Naive thymus-derived CD8-positive, alpha-beta T cell (primary cell): ENCODE measurements around the gene STK4. TPM values are rescaled to one million over a fixed set of nuclear protein-coding genes. Genes with fewer than 3 reads are reported as not detected.
A peak's percentile ranks its signal among the peaks of the same experiment; 100 is the strongest.
"Not testable (repeated sequence)": the region's sequence is repeated elsewhere in the genome, so short reads cannot be mapped to it uniquely, and the experiment has no call there.

Experiments
- ATAC-seq, 2 donors: fragments of 150-1000 bp; cut with Tn5 transposase in 1 of 2; sonication (Bioruptor Pico), chemical (Tn5 transposase) in 1 of 2; 1 replicate in 1 of 2; 2 replicates in 1 of 2; pipeline ENCODE4 v1.10.0; 2021; ENCODE audit warnings: mild to moderate bottlenecking in 2 of 2, moderate library complexity in 2 of 2
- POLR2A ChIA-PET: fragments of 350-600 bp; sonication (Branson Sonifier 250); formaldehyde crosslinking; loops from one replicate; lab custom pipeline; 2021; ENCODE audit warnings: antibody characterized with exemption; lab: Charles Lee
- DNase-seq, 10 donors: peaks; one replicate each; pipeline versions ENCODE4 v3.0.0 to v3.0.0-alpha.2; 2020 to 2022
- H3K27ac Mint-ChIP-seq, 10 donors: one replicate each; pipeline ENCODE4 v1.8.0; 2020 to 2022; ENCODE audit warnings: mild to moderate bottlenecking in 10 of 10, mixed read lengths in 10 of 10, moderate library complexity in 4 of 10, inconsistent platforms in 1 of 10
- H3K27me3 Mint-ChIP-seq, 5 donors: one replicate each; pipeline ENCODE4 v1.8.0; 2021 to 2022; ENCODE audit warnings: mixed read lengths in 5 of 5
- H3K36me3 Mint-ChIP-seq, 3 donors: one replicate each; pipeline ENCODE4 v1.8.0; 2020 to 2022; ENCODE audit warnings: mixed read lengths in 3 of 3, mild to moderate bottlenecking in 2 of 3, inconsistent platforms in 1 of 3
- H3K4me1 Mint-ChIP-seq, 4 donors: one replicate each; pipeline ENCODE4 v1.8.0; 2021 to 2022; ENCODE audit warnings: mixed read lengths in 4 of 4
- H3K4me3 Mint-ChIP-seq, 10 donors: one replicate each; pipeline ENCODE4 v1.8.0; 2020 to 2022; ENCODE audit warnings: mild to moderate bottlenecking in 10 of 10, mixed read lengths in 10 of 10, moderate library complexity in 6 of 10, inconsistent platforms in 1 of 10
- H3K9me3 Mint-ChIP-seq, 9 donors: one replicate each; pipeline ENCODE4 v1.8.0; 2020 to 2022; ENCODE audit warnings: mixed read lengths in 9 of 9, mild to moderate bottlenecking in 3 of 9, inconsistent platforms in 1 of 9, moderate library complexity in 1 of 9
- polyA plus RNA-seq, 3 donors: library from polyadenylated mRNA; unstranded; fragments of 300-500 nt; fragmentation: Illumina TruSeq; gene quantifications; one replicate each; pipeline ENCODE4 v1.2.3, GENCODE V29; 2021
- total RNA-seq, 8 experiments: library from RNA in 2 of 8; stranded (reverse) in 2 of 8; gene quantifications; one replicate each; pipeline ENCODE4 v1.2.3 and lab custom pipeline; 2021 to 2026

STK4 gene
- total and polyA plus RNA-seq, 5 experiments from 2014 or later: 178 to 354 (median 192) TPM

DNA sequence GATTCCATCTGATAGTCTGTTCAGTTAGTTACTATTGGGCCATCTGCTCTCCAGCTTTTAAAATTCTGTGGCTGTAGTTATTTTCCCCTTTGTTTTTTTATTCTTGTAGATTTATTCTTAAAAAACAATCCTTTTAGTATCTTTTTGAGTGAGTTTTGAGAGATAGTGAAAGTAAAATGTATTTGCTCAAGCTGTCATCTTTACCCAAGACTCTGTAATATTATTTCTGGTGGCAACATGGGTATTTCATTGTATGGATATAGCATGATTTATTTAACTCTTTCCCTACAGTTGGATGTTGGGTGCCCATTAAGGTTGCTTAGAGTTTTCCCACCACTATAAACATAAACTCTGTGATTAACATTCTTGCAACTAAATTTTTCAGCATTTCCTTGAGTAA lies 24.6 kb downstream of the STK4 start:
- Mint-ChIP-seq H3K27me3 (no peaks in the 10 kb centered on the region), H3K4me3 (peak overlapping the region; percentile 66 to 88 (median 84)), H3K9me3 (no peaks in the 10 kb centered on the region), H3K4me1 (peaks cover 29 to 79% (median 68%) of the 10 kb centered on the region in 4 donors), H3K27ac (peak overlapping the region; percentile 83 to 97 (median 92)), H3K36me3 (peaks cover 6 to 84% (median 30%) of the 10 kb centered on the region in 3 donors)
- POLR2A ChIA-PET: interaction anchor here (3.6 to 3.9 kb wide), 2 partner anchors 12 to 24 kb away, joined by 15 to 21 read pairs; partner anchors contain the start of gene STK4
- ATAC-seq (peak; percentile 31 to 43), DNase-seq (no peak)

GRCh38 chr20:44993343-44993742 lies 27.0 kb downstream of the STK4 start:
- DNase-seq (no peak), ATAC-seq (no peak)
- Mint-ChIP-seq H3K36me3 (peaks cover 6 to 84% (median 33%) of the 10 kb centered on the region in 3 donors), H3K27ac (peak overlapping the region in 9 of 10 donors; percentile 34 to 90 (median 66)), H3K4me3 (peak overlapping the region; percentile 25 to 76 (median 70)), H3K9me3 (no peaks in the 10 kb centered on the region), H3K4me1 (peaks cover 28 to 86% (median 74%) of the 10 kb centered on the region in 4 donors), H3K27me3 (no peaks in the 10 kb centered on the region)
- POLR2A ChIA-PET: interaction anchor here (0.8 to 1.4 kb wide), 5 partner anchors 11 to 56 kb away, joined by 3 to 8 read pairs (median 6); partner anchors contain the start of gene STK4

DNA sequence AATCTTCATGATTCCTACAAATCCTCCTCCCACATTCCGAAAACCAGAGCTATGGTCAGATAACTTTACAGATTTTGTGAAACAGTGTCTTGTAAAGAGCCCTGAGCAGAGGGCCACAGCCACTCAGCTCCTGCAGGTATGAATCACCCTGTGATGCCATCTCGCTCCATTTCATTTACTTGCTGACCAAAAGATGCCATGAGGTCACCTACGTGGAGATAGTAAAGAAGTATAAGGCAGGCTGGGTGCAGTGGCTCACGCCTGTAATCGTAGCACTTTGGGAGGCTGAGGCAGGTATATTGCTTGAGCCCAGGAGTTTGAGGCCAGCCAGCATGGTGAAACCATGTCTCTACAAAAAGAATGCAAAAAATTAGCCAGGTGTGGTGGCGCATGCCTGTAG lies 30.9 kb downstream of the STK4 start:
- Mint-ChIP-seq H3K27me3 (no peaks in the 10 kb centered on the region), H3K4me1 (peaks cover 32 to 76% (median 67%) of the 10 kb centered on the region in 4 donors), H3K4me3 (peak overlapping the region in 1 of 10 donors; percentile 26), H3K9me3 (no peaks in the 10 kb centered on the region), H3K36me3 (peaks cover 6 to 89% (median 33%) of the 10 kb centered on the region in 3 donors), H3K27ac (peak overlapping the region in 9 of 10 donors; percentile 49 to 85 (median 82))
- no peak for DNase-seq
- ATAC-seq: no peak
- POLR2A ChIA-PET: interaction anchor here (1.0 to 1.5 kb wide), 2 partner anchors 10 to 22 kb away, joined by 3 read pairs; no protein-coding TSS in a partner anchor

- no peaks in the 10 kb centered on the region for H3K27me3 Mint-ChIP-seq
- peak overlapping the region in 9 of 10 donors; percentile 10 to 85 (median 82) for H3K27ac Mint-ChIP-seq
- peaks cover 32 to 74% (median 66%) of the 10 kb centered on the region in 4 donors for H3K4me1 Mint-ChIP-seq
- peak overlapping the region in 2 of 10 donors; percentile 26 to 28 for H3K4me3 Mint-ChIP-seq
- peaks cover 6 to 89% (median 33%) of the 10 kb centered on the region in 3 donors for H3K36me3 Mint-ChIP-seq
- no peaks in the 10 kb centered on the region for H3K9me3 Mint-ChIP-seq
- POLR2A ChIA-PET: interaction anchor here (0.5 to 1.0 kb wide), 2 partner anchors 9 to 15 kb away, joined by 3 to 4 read pairs; no protein-coding TSS in a partner anchor
- ATAC-seq (no peak), DNase-seq (no peak)
Measured at GRCh38 chr20:44997668-44998067, 31.4 kb downstream of the STK4 start.

DNA sequence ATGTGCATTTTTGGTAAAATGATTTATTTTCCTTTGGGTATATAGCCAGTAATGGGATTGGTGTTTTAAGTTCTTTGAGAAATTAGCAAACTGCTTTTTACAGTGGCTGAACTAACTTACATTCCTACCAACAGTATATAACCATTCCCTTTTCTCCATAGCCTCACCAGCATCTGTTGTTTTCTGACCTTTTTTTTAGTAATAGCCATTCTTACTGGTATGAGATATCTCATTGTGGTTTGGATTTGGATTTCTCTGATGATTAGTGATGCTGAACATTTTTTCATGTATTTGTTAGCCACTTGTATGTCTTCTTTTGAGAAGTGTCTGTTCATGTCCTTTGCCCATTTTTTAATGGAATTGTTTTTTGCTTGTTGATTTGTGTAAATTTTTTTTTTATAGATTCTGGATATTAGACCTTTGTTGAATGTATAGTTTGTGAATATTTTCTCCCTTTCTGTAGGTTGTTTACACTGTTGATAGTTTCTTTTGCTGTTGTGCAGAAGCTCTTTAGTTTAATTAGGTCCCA lies 42.3 kb downstream of the STK4 start:
- peaks cover 0 to 91% (median 21%) of the 10 kb centered on the region in 3 donors for H3K36me3 Mint-ChIP-seq
- no peaks in the 10 kb centered on the region for H3K9me3 Mint-ChIP-seq
- ATAC-seq: no peak
- no peaks in the 10 kb centered on the region for H3K27me3 Mint-ChIP-seq
- POLR2A ChIA-PET: no interaction called here
- peaks cover 24 to 64% (median 57%) of the 10 kb centered on the region in 4 donors for H3K4me1 Mint-ChIP-seq
- DNase-seq: no peak
- H3K27ac Mint-ChIP-seq: peak overlapping the region in 9 of 10 donors; percentile 2 to 89 (median 54)
- H3K4me3 Mint-ChIP-seq: peak overlapping the region in 1 of 10 donors; percentile 26

DNA sequence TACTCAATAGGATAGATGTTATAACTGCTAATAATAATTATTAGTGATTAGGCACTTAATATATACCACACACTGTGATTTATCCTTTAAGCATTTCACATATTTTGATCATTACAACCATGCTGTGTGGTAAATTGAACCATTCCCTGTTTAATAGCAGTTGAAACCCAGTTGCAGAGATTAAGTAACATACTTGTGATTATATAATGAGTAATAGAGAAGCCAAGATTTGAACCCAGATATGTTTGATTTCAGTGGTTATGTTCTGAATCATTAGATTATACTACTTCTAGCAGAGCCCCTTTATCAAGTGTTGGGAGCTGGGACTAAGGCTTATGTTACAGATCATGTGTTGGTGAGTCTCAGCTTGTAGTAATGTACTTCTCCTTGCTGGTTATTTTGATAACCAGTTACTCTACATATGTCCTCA lies 44.1 kb downstream of the STK4 start:
- Mint-ChIP-seq H3K4me1 (peaks cover 25 to 67% (median 63%) of the 10 kb centered on the region in 4 donors), H3K36me3 (peaks cover 0 to 89% (median 18%) of the 10 kb centered on the region in 3 donors), H3K9me3 (no peaks in the 10 kb centered on the region), H3K27me3 (no peaks in the 10 kb centered on the region), H3K4me3 (peak overlapping the region in 1 of 10 donors; percentile 4), H3K27ac (peak overlapping the region in 7 of 10 donors; percentile 1 to 70 (median 54))
- DNase-seq (no peak), ATAC-seq (peak; percentile 14 to 24)
- POLR2A ChIA-PET: interaction anchor here (1.1 kb wide), 1 partner anchor 11 kb away, joined by 3 read pairs; no protein-coding TSS in a partner anchor

- peak overlapping the region; percentile 1 to 71 (median 53) for H3K27ac Mint-ChIP-seq
- H3K36me3 Mint-ChIP-seq: peaks cover 0 to 89% (median 19%) of the 10 kb centered on the region in 3 donors
- H3K4me3 Mint-ChIP-seq: peak overlapping the region in 5 of 10 donors; percentile 0 to 49 (median 6)
Measured at GRCh38 chr20:45011108-45011526, 44.8 kb downstream of the STK4 start.

GRCh38 chr20:45012682-45013302 lies 46.5 kb downstream of the STK4 start:
- peaks cover 24 to 72% (median 69%) of the 10 kb centered on the region in 4 donors for H3K4me1 Mint-ChIP-seq
- H3K9me3 Mint-ChIP-seq: no peaks in the 10 kb centered on the region
- H3K27ac Mint-ChIP-seq: peak overlapping the region in 3 of 10 donors; percentile 1 to 60 (median 18)
- DNase-seq (no peak), ATAC-seq (no peak)
- peaks cover 0 to 89% (median 11%) of the 10 kb centered on the region in 3 donors for H3K36me3 Mint-ChIP-seq
- POLR2A ChIA-PET: interaction anchor here (0.7 to 1.8 kb wide), 5 partner anchors 8 to 365 kb away, joined by 3 to 6 read pairs (median 4); no protein-coding TSS in a partner anchor
- no peak overlapping the region for H3K4me3 Mint-ChIP-seq
- H3K27me3 Mint-ChIP-seq: no peaks in the 10 kb centered on the region

More at GRCh38 chr20:45011108-45011526, 44.8 kb downstream of the STK4 start:
- no peaks in the 10 kb centered on the region for H3K9me3 Mint-ChIP-seq
- peak in 9 of 10 donors; percentile 19 to 67 (median 39) for DNase-seq
- peaks cover 26 to 70% (median 65%) of the 10 kb centered on the region in 4 donors for H3K4me1 Mint-ChIP-seq
- POLR2A ChIA-PET: interaction anchor here (0.8 to 1.1 kb wide), 3 partner anchors 12 to 52 kb away, joined by 3 read pairs; no protein-coding TSS in a partner anchor
- ATAC-seq: peak; percentile 89
- H3K27me3 Mint-ChIP-seq: no peaks in the 10 kb centered on the region

DNA sequence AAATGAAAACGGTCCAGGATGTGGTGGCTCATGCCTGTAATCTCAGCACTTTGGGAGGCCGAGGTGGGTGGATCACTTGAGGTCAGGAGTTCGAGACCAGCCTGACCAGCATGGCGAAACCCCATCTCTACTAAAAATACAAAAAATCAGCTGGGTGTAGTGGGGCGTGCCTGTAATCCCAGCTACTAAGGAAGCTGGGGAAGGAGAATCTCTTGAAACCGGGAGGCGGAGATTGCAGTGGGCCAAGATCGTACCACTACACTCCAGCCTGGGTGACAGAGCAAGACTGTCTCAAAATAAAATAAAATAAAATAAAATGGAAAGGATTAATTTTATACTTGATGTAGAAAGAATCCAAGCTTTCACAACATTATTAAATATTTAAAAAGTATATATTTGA lies 47.8 kb downstream of the STK4 start:
- Mint-ChIP-seq H3K4me1 (peaks cover 27 to 68% (median 67%) of the 10 kb centered on the region in 4 donors), H3K36me3 (peaks cover 0 to 87% (median 14%) of the 10 kb centered on the region in 3 donors), H3K27ac (peak overlapping the region in 3 of 10 donors; percentile 1 to 52 (median 46))
- DNase-seq, H3K4me3 Mint-ChIP-seq, POLR2A ChIA-PET, ATAC-seq, H3K9me3 Mint-ChIP-seq, H3K27me3 Mint-ChIP-seq: not testable (repeated sequence)

GRCh38 chr20:45014671-45015415 lies 48.5 kb downstream of the STK4 start:
- Mint-ChIP-seq H3K4me1 (peaks cover 30 to 69% (median 68%) of the 10 kb centered on the region in 4 donors), H3K36me3 (peaks cover 0 to 87% (median 14%) of the 10 kb centered on the region in 3 donors), H3K27me3 (no peaks in the 10 kb centered on the region), H3K4me3 (peak overlapping the region in 2 of 10 donors; percentile 16 to 18), H3K9me3 (no peaks in the 10 kb centered on the region), H3K27ac (peak overlapping the region in 8 of 10 donors; percentile 9 to 88 (median 37))
- POLR2A ChIA-PET: interaction anchor here (0.5 kb wide), 1 partner anchor 226 kb away, joined by 4 read pairs; no protein-coding TSS in a partner anchor
- DNase-seq (no peak), ATAC-seq (no peak)

DNA sequence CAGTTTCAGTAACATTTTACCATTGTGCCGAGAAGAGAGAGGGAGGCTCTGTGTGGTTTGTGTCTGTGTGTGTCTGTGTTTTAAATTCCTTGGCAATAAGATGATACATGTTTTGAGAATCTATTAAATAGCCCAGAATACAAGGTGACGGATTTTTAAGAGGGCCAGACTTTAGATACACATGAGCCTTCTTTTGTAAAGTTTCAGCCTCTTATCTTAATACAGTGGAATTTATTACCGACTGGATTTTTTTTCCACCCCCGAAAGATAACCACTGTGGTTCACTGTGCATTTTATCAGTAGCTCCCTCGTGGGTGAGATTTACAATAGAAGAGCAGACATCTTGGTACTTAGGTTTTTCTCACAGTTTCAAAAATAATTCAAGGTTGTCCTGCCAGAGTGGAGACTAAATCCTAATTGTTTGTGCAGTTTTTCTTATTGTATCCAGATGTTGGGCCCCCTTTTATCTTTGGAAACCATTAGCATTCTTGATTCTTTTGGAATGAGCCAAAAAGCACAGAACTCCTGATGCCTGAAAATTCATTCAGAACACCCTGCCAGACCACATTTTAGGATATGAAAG lies 49.9 kb downstream of the STK4 start:
- no peak for ATAC-seq
- Mint-ChIP-seq H3K9me3 (no peaks in the 10 kb centered on the region), H3K27me3 (no peaks in the 10 kb centered on the region), H3K27ac (peak overlapping the region in 8 of 10 donors; percentile 2 to 88 (median 44)), H3K4me3 (peak overlapping the region in 2 of 10 donors; percentile 2 to 16), H3K4me1 (peaks cover 27 to 70% (median 69%) of the 10 kb centered on the region in 4 donors), H3K36me3 (peaks cover 0 to 85% (median 11%) of the 10 kb centered on the region in 3 donors)
- no peak for DNase-seq
- POLR2A ChIA-PET: interaction anchor here (1.3 kb wide), 1 partner anchor 9 kb away, joined by 3 read pairs; no protein-coding TSS in a partner anchor
